ENCODE measurements around the gene NTMT1.
A peak's percentile ranks its signal among the peaks of the same experiment; 100 is the strongest.
"Not testable (repeated sequence)": the region's sequence is repeated elsewhere in the genome, so short reads cannot be mapped to it uniquely, and the experiment has no call there.

NTMT1 gene

GRCh38 chr9:129626079-129626624 lies at the start of gene NTMT1:
Gene NTMT1 (plus strand): TSS chr9:129626163. CDS start chr9:129632704, 6,541 bp downstream.
- DNase-seq (ENCODE audit: low read depth, low spot score): peak; percentile 94

GRCh38 chr9:129576546-129577543 lies 49.1 kb upstream of the NTMT1 start:
- DNase-seq (ENCODE audit: low read depth, low spot score): no peak

- DNase-seq (ENCODE audit: low read depth, low spot score): no peak
Observed at GRCh38 chr9:129579294-129579693, 46.7 kb upstream of the NTMT1 start.

GRCh38 chr9:129580211-129580915 lies 45.6 kb upstream of the NTMT1 start:
- DNase-seq (ENCODE audit: low read depth, low spot score): no peak

GRCh38 chr9:129581505-129582189 lies 44.3 kb upstream of the NTMT1 start:
- DNase-seq (ENCODE audit: low read depth, low spot score): no peak

GRCh38 chr9:129582855-129583254 lies 43.1 kb upstream of the NTMT1 start:
- DNase-seq (ENCODE audit: low read depth, low spot score): no peak

- no peak for DNase-seq (ENCODE audit: low read depth, low spot score)
Observed at GRCh38 chr9:129583308-129584038, 42.5 kb upstream of the NTMT1 start.

GRCh38 chr9:129584136-129584535 lies 41.8 kb upstream of the NTMT1 start:
- peak; percentile 86 for DNase-seq (ENCODE audit: low read depth, low spot score)

GRCh38 chr9:129585352-129585751 lies 40.6 kb upstream of the NTMT1 start:
- DNase-seq (ENCODE audit: low read depth, low spot score): no peak

- no peak for DNase-seq (ENCODE audit: low read depth, low spot score)
Observed at GRCh38 chr9:129586245-129586644, 39.7 kb upstream of the NTMT1 start.

- no peak for DNase-seq (ENCODE audit: low read depth, low spot score)
Observed at GRCh38 chr9:129586685-129587084, 39.3 kb upstream of the NTMT1 start.

GRCh38 chr9:129587487-129588262 lies 38.3 kb upstream of the NTMT1 start:
- no peak for DNase-seq (ENCODE audit: low read depth, low spot score)

GRCh38 chr9:129590466-129590865 lies 35.5 kb upstream of the NTMT1 start:
- no peak for DNase-seq (ENCODE audit: low read depth, low spot score)

- no peak for DNase-seq (ENCODE audit: low read depth, low spot score)
Observed at GRCh38 chr9:129591916-129592315, 34.0 kb upstream of the NTMT1 start.

- DNase-seq (ENCODE audit: low read depth, low spot score): not testable (repeated sequence)
Observed at GRCh38 chr9:129592790-129593189, 33.2 kb upstream of the NTMT1 start.

GRCh38 chr9:129594632-129595031 lies 31.3 kb upstream of the NTMT1 start:
- DNase-seq (ENCODE audit: low read depth, low spot score): no peak

GRCh38 chr9:129595311-129595741 lies 30.6 kb upstream of the NTMT1 start:
- no peak for DNase-seq (ENCODE audit: low read depth, low spot score)

GRCh38 chr9:129595903-129596540 lies 29.9 kb upstream of the NTMT1 start:
- DNase-seq (ENCODE audit: low read depth, low spot score): no peak

- peak; percentile 82 for DNase-seq (ENCODE audit: low read depth, low spot score)
Observed at GRCh38 chr9:129596541-129597331, 29.2 kb upstream of the NTMT1 start.
